OCI-LY7 (cell line): Measurements from ENCODE around the gene LINGO4.

ENCODE experiments used
- EZH2phosphoT487 ChIP-seq: fragments of 200-600 bp; sonication (generic); IDR thresholded peaks from 2 replicates; pipeline ENCODE4 v1.6.1; 2018; ENCODE audit warnings: low read depth, borderline replicate concordance, mild to moderate bottlenecking, mixed run types, antibody characterized with exemption, low read length, moderate library complexity, mixed read lengths
- TF ChIP-seq, protein P1 (sequence below): fragments of 200-600 bp; sonication (generic); conservative IDR thresholded peaks from 2 replicates; pipeline ENCODE4 v1.5.1; 2014; ENCODE audit warnings: mild to moderate bottlenecking, antibody characterized with exemption, low read length, moderate library complexity, mixed read lengths

GRCh38 chr1:151790071-151790939, 14.9 kb downstream of the LINGO4 start, which contains the start of gene TDRKH:
- TF ChIP-seq, protein P1, sequence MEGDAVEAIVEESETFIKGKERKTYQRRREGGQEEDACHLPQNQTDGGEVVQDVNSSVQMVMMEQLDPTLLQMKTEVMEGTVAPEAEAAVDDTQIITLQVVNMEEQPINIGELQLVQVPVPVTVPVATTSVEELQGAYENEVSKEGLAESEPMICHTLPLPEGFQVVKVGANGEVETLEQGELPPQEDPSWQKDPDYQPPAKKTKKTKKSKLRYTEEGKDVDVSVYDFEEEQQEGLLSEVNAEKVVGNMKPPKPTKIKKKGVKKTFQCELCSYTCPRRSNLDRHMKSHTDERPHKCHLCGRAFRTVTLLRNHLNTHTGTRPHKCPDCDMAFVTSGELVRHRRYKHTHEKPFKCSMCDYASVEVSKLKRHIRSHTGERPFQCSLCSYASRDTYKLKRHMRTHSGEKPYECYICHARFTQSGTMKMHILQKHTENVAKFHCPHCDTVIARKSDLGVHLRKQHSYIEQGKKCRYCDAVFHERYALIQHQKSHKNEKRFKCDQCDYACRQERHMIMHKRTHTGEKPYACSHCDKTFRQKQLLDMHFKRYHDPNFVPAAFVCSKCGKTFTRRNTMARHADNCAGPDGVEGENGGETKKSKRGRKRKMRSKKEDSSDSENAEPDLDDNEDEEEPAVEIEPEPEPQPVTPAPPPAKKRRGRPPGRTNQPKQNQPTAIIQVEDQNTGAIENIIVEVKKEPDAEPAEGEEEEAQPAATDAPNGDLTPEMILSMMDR: peak; percentile 65
- TF ChIP-seq EZH2phosphoT487: no peak
